HL-60 (cell line): ENCODE results near the gene ULK1.

ENCODE experiments used
- DNase-seq, 2 experiments: peaks; one replicate each; pipeline ENCODE4 v3.0.0-alpha.2; 2010 to 2020; ENCODE audit warnings: low read depth in 1 of 2, low spot score in 1 of 2
- H3K27ac ChIP-seq: fragments of 250-450 bp; sonication (Bioruptor Pico); replicated peaks from 2 replicates; pipeline ENCODE4 v1.5.1; 2020; ENCODE audit warnings: mild to moderate bottlenecking, moderate library complexity
- H3K27me3 ChIP-seq: fragments of 250-450 bp; sonication (Bioruptor Pico); 2 replicates; pipeline ENCODE4 v1.5.1; 2021; ENCODE audit warnings: mild to moderate bottlenecking, moderate library complexity; ENCODE audit not compliant: insufficient read depth, poor library complexity, severe bottlenecking
- H3K4me3 ChIP-seq: replicated peaks from 2 replicates; pipeline ENCODE4 v1.5.1; 2011; ENCODE audit warnings: mild to moderate bottlenecking, control low read depth, low read length; ENCODE audit not compliant: insufficient read depth
- CTCF ChIP-seq: IDR thresholded peaks from one replicate; pipeline ENCODE4 v1.5.1; 2011; ENCODE audit warnings: low read length, control low read depth, inconsistent platforms; ENCODE audit not compliant: insufficient read depth
- GABPA ChIP-seq: IDR thresholded peaks from 2 replicates; pipeline ENCODE4 v1.6.1; 2012; ENCODE audit warnings: low read depth
- POLR2AphosphoS5 ChIP-seq: IDR thresholded peaks from 2 replicates; pipeline ENCODE4 v1.6.1; 2012; ENCODE audit warnings: low read depth
- SPI1 ChIP-seq: IDR thresholded peaks from 2 replicates; pipeline ENCODE4 v1.6.1; 2012; ENCODE audit warnings: low read depth, mild to moderate bottlenecking, borderline replicate concordance
- TF ChIP-seq, protein P1 (sequence below): IDR thresholded peaks from 2 replicates; pipeline ENCODE4 v1.6.1; 2012; ENCODE audit warnings: low read depth; ENCODE audit not compliant: insufficient replicate concordance

ULK1 gene

GRCh38 chr12:131928711-131929580 is 34.5 kb downstream of the ULK1 start, which contains the start of gene PUS1:
Gene PUS1 (plus strand): TSS chr12:131929276. CDS start chr12:131929723, 447 bp downstream.
- H3K27me3 ChIP-seq = no peaks in the 10 kb centered on the region
- peak within 1 kb of the TSS; percentile 95 for H3K4me3 ChIP-seq
- peak within 1 kb of the TSS; percentile 96 for H3K27ac ChIP-seq
- DNase-seq = peak; percentile 94 to 95
- TF ChIP-seq POLR2AphosphoS5 (peak; percentile 89), SPI1 (peak; percentile 67; the same call in 1 of the 2 replicates), GABPA (no peak)
- TF ChIP-seq, protein P1, sequence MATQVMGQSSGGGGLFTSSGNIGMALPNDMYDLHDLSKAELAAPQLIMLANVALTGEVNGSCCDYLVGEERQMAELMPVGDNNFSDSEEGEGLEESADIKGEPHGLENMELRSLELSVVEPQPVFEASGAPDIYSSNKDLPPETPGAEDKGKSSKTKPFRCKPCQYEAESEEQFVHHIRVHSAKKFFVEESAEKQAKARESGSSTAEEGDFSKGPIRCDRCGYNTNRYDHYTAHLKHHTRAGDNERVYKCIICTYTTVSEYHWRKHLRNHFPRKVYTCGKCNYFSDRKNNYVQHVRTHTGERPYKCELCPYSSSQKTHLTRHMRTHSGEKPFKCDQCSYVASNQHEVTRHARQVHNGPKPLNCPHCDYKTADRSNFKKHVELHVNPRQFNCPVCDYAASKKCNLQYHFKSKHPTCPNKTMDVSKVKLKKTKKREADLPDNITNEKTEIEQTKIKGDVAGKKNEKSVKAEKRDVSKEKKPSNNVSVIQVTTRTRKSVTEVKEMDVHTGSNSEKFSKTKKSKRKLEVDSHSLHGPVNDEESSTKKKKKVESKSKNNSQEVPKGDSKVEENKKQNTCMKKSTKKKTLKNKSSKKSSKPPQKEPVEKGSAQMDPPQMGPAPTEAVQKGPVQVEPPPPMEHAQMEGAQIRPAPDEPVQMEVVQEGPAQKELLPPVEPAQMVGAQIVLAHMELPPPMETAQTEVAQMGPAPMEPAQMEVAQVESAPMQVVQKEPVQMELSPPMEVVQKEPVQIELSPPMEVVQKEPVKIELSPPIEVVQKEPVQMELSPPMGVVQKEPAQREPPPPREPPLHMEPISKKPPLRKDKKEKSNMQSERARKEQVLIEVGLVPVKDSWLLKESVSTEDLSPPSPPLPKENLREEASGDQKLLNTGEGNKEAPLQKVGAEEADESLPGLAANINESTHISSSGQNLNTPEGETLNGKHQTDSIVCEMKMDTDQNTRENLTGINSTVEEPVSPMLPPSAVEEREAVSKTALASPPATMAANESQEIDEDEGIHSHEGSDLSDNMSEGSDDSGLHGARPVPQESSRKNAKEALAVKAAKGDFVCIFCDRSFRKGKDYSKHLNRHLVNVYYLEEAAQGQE = no peak

GRCh38 chr12:131929581-131930456 is 35.4 kb downstream of the ULK1 start:
- peak in 1 of 2 experiments; percentile 41 for DNase-seq
- peak overlapping the region; percentile 96 for H3K27ac ChIP-seq
- peak overlapping the region; percentile 95 for H3K4me3 ChIP-seq
- peak; percentile 50 for TF ChIP-seq POLR2AphosphoS5
- no peak for TF ChIP-seq SPI1
- H3K27me3 ChIP-seq = no peaks in the 10 kb centered on the region

GRCh38 chr12:131930510-131930909 is 36.1 kb downstream of the ULK1 start:
- Histone ChIP-seq H3K4me3 (peak overlapping the region; percentile 95), H3K27me3 (no peaks in the 10 kb centered on the region), H3K27ac (peak overlapping the region; percentile 96)
- no peak for TF ChIP-seq SPI1
- TF ChIP-seq CTCF = no peak
- TF ChIP-seq, protein P1 = no peak
- TF ChIP-seq POLR2AphosphoS5 = no peak
- TF ChIP-seq GABPA = no peak
- DNase-seq = no peak

GRCh38 chr12:131933387-131933786 is 39.0 kb downstream of the ULK1 start:
- Histone ChIP-seq H3K4me3 (no peak overlapping the region), H3K27me3 (no peaks in the 10 kb centered on the region), H3K27ac (no peak overlapping the region)
- TF ChIP-seq GABPA (no peak), POLR2AphosphoS5 (no peak), CTCF (no peak), SPI1 (no peak)
- TF ChIP-seq, protein P1 = no peak
- DNase-seq = no peak
